ENCODE results near the gene FKBP1A.

FKBP1A gene

DNA sequence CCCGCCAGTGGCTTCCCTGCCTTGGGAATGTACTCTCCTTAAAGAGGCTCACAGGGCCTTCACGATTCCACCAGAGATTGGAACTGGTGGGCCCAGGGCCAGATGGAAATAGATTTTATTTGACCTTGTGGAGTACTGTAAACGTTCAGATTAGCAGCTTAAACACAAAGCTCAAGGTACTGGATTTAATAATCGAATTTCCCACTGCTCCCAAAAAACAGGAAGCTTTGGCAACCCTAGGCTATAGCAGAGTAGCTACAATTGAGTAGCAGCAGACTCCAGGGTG, 71.3 kb downstream of the FKBP1A start (continued):
- no peak for TF ChIP-seq ESRRG (CRISPR knock-in tag; IDR thresholded peaks at IDR 0.05)
- TF ChIP-seq, protein P1, sequence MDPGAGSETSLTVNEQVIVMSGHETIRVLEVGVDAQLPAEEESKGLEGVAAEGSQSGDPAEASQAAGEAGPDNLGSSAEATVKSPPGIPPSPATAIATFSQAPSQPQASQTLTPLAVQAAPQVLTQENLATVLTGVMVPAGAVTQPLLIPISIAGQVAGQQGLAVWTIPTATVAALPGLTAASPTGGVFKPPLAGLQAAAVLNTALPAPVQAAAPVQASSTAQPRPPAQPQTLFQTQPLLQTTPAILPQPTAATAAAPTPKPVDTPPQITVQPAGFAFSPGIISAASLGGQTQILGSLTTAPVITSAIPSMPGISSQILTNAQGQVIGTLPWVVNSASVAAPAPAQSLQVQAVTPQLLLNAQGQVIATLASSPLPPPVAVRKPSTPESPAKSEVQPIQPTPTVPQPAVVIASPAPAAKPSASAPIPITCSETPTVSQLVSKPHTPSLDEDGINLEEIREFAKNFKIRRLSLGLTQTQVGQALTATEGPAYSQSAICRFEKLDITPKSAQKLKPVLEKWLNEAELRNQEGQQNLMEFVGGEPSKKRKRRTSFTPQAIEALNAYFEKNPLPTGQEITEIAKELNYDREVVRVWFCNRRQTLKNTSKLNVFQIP (CRISPR knock-in tag; IDR thresholded peaks at IDR 0.05; ENCODE audit: borderline replicate concordance, low read depth): no peak

DNA sequence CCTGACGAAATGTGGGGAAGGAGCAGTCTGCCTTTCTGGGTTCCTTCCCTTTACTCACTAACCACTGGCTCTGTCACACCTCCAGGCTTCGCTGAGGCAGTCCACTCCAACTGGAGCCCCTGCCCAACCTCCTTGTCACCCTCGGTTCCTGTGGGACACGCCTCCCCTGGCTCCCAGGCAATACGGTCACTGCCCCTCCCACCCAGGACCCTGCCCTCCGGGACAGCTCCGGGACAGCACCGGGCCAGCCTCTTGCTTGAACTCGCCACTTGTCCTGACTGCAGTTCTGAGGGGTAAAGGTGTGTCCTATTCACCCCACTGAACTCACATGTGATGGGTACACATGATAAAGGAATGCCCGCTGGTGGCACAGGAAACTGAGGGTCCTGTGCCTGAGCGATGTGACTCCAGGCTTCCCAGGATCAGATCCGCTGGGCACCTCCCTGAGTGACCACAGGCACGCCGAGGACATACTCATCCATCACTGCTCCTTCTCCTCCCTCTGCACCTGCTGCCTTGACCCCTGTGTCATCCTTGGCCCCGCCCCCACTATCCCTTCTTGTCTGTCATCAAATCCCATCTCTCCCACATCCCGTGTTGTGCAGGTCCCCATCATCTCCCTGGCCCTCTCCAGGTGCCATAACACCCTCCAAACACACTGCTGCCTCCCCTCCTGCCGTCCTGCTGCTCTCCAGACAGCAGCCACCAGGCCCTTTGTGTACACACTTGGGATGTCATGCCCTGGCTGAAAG, 71.8 kb downstream of the FKBP1A start:
- no peak for ATAC-seq
- TF ChIP-seq, protein P2, sequence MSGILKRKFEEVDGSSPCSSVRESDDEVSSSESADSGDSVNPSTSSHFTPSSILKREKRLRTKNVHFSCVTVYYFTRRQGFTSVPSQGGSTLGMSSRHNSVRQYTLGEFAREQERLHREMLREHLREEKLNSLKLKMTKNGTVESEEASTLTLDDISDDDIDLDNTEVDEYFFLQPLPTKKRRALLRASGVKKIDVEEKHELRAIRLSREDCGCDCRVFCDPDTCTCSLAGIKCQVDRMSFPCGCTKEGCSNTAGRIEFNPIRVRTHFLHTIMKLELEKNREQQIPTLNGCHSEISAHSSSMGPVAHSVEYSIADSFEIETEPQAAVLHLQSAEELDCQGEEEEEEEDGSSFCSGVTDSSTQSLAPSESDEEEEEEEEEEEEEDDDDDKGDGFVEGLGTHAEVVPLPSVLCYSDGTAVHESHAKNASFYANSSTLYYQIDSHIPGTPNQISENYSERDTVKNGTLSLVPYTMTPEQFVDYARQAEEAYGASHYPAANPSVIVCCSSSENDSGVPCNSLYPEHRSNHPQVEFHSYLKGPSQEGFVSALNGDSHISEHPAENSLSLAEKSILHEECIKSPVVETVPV (CRISPR knock-in tag; IDR thresholded peaks at IDR 0.05): no peak
- TF ChIP-seq RARB (CRISPR knock-in tag; IDR thresholded peaks at IDR 0.05) (no peak), TCF4 (CRISPR knock-in tag; IDR thresholded peaks at IDR 0.05; ENCODE audit: borderline replicate concordance) (no peak), ZC3H10 (CRISPR knock-in tag; IDR thresholded peaks at IDR 0.05) (no peak), ISL1 (CRISPR knock-in tag; IDR thresholded peaks at IDR 0.05) (no peak), ZNF70 (CRISPR knock-in tag; IDR thresholded peaks at IDR 0.05) (no peak), ZNF565 (CRISPR knock-in tag; conservative IDR thresholded peaks at IDR 0.05; ENCODE audit: low read depth) (no peak), OSR1 (CRISPR knock-in tag; IDR thresholded peaks at IDR 0.05) (no peak), TOX (CRISPR knock-in tag; IDR thresholded peaks at IDR 0.05; ENCODE audit: borderline replicate concordance) (no peak), CSDC2 (CRISPR knock-in tag; IDR thresholded peaks at IDR 0.05) (no peak), ARNTL (CRISPR knock-in tag; IDR thresholded peaks at IDR 0.05; ENCODE audit: borderline replicate concordance, low read depth) (no peak)
- TF ChIP-seq, protein P3, sequence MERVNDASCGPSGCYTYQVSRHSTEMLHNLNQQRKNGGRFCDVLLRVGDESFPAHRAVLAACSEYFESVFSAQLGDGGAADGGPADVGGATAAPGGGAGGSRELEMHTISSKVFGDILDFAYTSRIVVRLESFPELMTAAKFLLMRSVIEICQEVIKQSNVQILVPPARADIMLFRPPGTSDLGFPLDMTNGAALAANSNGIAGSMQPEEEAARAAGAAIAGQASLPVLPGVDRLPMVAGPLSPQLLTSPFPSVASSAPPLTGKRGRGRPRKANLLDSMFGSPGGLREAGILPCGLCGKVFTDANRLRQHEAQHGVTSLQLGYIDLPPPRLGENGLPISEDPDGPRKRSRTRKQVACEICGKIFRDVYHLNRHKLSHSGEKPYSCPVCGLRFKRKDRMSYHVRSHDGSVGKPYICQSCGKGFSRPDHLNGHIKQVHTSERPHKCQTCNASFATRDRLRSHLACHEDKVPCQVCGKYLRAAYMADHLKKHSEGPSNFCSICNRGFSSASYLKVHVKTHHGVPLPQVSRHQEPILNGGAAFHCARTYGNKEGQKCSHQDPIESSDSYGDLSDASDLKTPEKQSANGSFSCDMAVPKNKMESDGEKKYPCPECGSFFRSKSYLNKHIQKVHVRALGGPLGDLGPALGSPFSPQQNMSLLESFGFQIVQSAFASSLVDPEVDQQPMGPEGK (CRISPR knock-in tag; IDR thresholded peaks at IDR 0.05; ENCODE audit: borderline replicate concordance): no peak
- TF ChIP-seq, protein P1 (CRISPR knock-in tag; IDR thresholded peaks at IDR 0.05; ENCODE audit: borderline replicate concordance, low read depth): no peak
- TF ChIP-seq, protein P4, sequence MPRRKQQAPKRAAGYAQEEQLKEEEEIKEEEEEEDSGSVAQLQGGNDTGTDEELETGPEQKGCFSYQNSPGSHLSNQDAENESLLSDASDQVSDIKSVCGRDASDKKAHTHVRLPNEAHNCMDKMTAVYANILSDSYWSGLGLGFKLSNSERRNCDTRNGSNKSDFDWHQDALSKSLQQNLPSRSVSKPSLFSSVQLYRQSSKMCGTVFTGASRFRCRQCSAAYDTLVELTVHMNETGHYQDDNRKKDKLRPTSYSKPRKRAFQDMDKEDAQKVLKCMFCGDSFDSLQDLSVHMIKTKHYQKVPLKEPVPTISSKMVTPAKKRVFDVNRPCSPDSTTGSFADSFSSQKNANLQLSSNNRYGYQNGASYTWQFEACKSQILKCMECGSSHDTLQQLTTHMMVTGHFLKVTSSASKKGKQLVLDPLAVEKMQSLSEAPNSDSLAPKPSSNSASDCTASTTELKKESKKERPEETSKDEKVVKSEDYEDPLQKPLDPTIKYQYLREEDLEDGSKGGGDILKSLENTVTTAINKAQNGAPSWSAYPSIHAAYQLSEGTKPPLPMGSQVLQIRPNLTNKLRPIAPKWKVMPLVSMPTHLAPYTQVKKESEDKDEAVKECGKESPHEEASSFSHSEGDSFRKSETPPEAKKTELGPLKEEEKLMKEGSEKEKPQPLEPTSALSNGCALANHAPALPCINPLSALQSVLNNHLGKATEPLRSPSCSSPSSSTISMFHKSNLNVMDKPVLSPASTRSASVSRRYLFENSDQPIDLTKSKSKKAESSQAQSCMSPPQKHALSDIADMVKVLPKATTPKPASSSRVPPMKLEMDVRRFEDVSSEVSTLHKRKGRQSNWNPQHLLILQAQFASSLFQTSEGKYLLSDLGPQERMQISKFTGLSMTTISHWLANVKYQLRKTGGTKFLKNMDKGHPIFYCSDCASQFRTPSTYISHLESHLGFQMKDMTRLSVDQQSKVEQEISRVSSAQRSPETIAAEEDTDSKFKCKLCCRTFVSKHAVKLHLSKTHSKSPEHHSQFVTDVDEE (CRISPR knock-in tag; IDR thresholded peaks at IDR 0.05): no peak
- TF ChIP-seq, protein P5, sequence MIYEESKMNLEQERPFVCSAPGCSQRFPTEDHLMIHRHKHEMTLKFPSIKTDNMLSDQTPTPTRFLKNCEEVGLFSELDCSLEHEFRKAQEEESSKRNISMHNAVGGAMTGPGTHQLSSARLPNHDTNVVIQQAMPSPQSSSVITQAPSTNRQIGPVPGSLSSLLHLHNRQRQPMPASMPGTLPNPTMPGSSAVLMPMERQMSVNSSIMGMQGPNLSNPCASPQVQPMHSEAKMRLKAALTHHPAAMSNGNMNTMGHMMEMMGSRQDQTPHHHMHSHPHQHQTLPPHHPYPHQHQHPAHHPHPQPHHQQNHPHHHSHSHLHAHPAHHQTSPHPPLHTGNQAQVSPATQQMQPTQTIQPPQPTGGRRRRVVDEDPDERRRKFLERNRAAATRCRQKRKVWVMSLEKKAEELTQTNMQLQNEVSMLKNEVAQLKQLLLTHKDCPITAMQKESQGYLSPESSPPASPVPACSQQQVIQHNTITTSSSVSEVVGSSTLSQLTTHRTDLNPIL (CRISPR knock-in tag; IDR thresholded peaks at IDR 0.05; ENCODE audit: low read depth): no peak

DNA sequence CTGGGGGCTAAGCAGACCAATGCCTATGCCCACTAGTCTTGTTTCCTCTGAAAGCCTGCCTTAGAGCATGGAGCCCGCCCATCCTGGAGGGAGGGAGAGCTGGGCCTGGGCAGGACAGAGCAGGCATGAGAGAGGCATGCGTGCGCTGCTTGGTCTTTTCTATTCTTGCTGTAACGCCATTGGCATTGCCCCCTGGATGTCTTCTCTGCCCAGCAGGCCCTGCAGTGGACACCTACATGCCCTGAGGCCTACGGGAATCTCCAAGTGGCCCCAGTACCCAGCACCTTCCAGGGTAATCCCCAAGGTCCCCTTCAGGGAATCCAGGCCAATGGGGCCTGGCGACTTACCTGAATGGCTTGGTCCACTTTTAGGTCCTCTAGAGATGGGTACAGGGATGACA, 72.8 kb downstream of the FKBP1A start:
- no peak for ATAC-seq
- TF ChIP-seq ZNF565 (CRISPR knock-in tag; conservative IDR thresholded peaks at IDR 0.05; ENCODE audit: low read depth) (no peak), PPARA (CRISPR knock-in tag; IDR thresholded peaks at IDR 0.05; ENCODE audit: borderline replicate concordance) (no peak), ARNTL (CRISPR knock-in tag; IDR thresholded peaks at IDR 0.05; ENCODE audit: borderline replicate concordance, low read depth) (no peak)
- TF ChIP-seq, protein P1 (CRISPR knock-in tag; IDR thresholded peaks at IDR 0.05; ENCODE audit: borderline replicate concordance, low read depth): no peak
